Measurements from ENCODE around the gene NTRK3.

DNA sequence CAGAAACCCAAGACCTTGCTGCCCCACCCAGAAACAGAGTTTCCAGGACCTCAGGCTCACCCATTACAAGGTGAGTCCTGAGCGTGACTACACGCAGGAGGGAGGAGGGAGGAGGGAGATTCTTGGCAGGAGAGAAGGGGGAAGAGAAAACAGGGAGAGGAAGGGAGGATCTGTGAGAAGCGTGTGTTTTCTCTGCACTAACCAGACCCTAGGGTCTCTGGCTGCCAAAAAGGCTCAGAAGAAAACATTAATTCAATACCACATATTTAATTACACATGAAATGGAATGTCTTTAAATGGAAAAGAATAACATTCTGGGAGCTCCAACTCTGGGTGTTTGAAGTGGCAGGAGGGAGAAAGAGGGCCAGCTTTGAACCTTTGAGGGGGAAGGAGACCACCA lies 309.0 kb downstream of the NTRK3 start:
- no peak for TF ChIP-seq TAF1 (IDR thresholded peaks at IDR 0.05; ENCODE audit: borderline replicate concordance, insufficient read depth, low read length)
- no peak for TF ChIP-seq POLR2AphosphoS5 (IDR thresholded peaks at IDR 0.05; ENCODE audit: low read depth, low read length)
- TF ChIP-seq, protein P1, sequence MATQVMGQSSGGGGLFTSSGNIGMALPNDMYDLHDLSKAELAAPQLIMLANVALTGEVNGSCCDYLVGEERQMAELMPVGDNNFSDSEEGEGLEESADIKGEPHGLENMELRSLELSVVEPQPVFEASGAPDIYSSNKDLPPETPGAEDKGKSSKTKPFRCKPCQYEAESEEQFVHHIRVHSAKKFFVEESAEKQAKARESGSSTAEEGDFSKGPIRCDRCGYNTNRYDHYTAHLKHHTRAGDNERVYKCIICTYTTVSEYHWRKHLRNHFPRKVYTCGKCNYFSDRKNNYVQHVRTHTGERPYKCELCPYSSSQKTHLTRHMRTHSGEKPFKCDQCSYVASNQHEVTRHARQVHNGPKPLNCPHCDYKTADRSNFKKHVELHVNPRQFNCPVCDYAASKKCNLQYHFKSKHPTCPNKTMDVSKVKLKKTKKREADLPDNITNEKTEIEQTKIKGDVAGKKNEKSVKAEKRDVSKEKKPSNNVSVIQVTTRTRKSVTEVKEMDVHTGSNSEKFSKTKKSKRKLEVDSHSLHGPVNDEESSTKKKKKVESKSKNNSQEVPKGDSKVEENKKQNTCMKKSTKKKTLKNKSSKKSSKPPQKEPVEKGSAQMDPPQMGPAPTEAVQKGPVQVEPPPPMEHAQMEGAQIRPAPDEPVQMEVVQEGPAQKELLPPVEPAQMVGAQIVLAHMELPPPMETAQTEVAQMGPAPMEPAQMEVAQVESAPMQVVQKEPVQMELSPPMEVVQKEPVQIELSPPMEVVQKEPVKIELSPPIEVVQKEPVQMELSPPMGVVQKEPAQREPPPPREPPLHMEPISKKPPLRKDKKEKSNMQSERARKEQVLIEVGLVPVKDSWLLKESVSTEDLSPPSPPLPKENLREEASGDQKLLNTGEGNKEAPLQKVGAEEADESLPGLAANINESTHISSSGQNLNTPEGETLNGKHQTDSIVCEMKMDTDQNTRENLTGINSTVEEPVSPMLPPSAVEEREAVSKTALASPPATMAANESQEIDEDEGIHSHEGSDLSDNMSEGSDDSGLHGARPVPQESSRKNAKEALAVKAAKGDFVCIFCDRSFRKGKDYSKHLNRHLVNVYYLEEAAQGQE (IDR thresholded peaks at IDR 0.05; ENCODE audit: insufficient read depth in 1 of 2, low read depth in 2 of 2, low read length in 2 of 2): no peak
- no peak for TF ChIP-seq SIN3A (IDR thresholded peaks at IDR 0.05; ENCODE audit: borderline replicate concordance, insufficient read depth, low read length)

All from PFSK-1 (cell line).